Colonic mucosa (tissue), 4 donors: Measurements from ENCODE around the gene MOB3A. TPM values are rescaled to one million over a fixed set of nuclear protein-coding genes. Genes with fewer than 3 reads are reported as not detected.

ENCODE experiments used
- DNase-seq: peaks from one replicate; pipeline ENCODE4 v3.0.0-alpha.2; 2020
- H3K27ac ChIP-seq: fragments of 200-600 bp; one replicate; pipeline ENCODE4 v1.8.0; 2021
- H3K27me3 ChIP-seq: fragments of 200-600 bp; one replicate; pipeline ENCODE4 v1.8.0; 2021
- H3K36me3 ChIP-seq: fragments of 200-600 bp; one replicate; pipeline ENCODE4 v1.8.0; 2021
- H3K4me1 ChIP-seq: fragments of 200-600 bp; one replicate; pipeline ENCODE4 v1.8.0; 2021; ENCODE audit warnings: mild to moderate bottlenecking
- H3K4me3 ChIP-seq: fragments of 200-600 bp; one replicate; pipeline ENCODE4 v1.8.0; 2021
- H3K9ac ChIP-seq, 2 donors: one replicate each; pipeline ENCODE4 v1.7.0; 2013; ENCODE audit warnings: control low read depth in 2 of 2, low read depth in 2 of 2, low read length in 2 of 2
- H3K9me3 ChIP-seq: fragments of 200-600 bp; one replicate; pipeline ENCODE4 v1.8.0; 2021
- CTCF ChIP-seq: fragments of 200-600 bp; IDR thresholded peaks from one replicate; pipeline ENCODE4 v1.8.0; 2022; ENCODE audit warnings: antibody characterized with exemption, mild to moderate bottlenecking
- intact Hi-C: fragments of 100-400 bp; cut with DNase I; formaldehyde crosslinking; loops from one replicate; pipeline ENCODE4 v1.14.1; 2022
- total RNA-seq, 2 donors: library from RNA; stranded (reverse); fragmentation: NEBNext Ultra II Directional in 1 of 2; extraction: Animal tissue kit (Norgen Biotek cat#: 25700) in 1 of 2; gene quantifications; one replicate each; pipeline ENCODE4 v1.2.1, GENCODE V29; 2021
- donor health status: healthy.
- donor health status: DM: no; HTN: no; CAD: no.
- donor health status: DM: no; HTN: no; CAD: no.

The MOB3A gene
- total RNA-seq, 2 donors from 2014 or later, result 40.0 to 40.5 TPM

GRCh38 chr19:2113439-2114211 lies 17.5 kb upstream of the MOB3A start:
- Histone ChIP-seq H3K36me3 (peaks cover 52% of the 10 kb centered on the region), H3K27me3 (no peaks in the 10 kb centered on the region), H3K4me3 (no peak overlapping the region), H3K27ac (no peak overlapping the region), H3K9me3 (no peaks in the 10 kb centered on the region), H3K9ac (no peak overlapping the region), H3K4me1 (no peaks in the 10 kb centered on the region)
- intact Hi-C loops, result no loop called here
- no peak for DNase-seq
- TF ChIP-seq CTCF, result no peak

GRCh38 chr19:2112516-2113320 lies 16.6 kb upstream of the MOB3A start:
- TF ChIP-seq CTCF, result no peak
- Histone ChIP-seq H3K27me3 (no peaks in the 10 kb centered on the region), H3K4me1 (no peaks in the 10 kb centered on the region), H3K9ac (no peak overlapping the region), H3K27ac (no peak overlapping the region), H3K36me3 (peaks cover 54% of the 10 kb centered on the region), H3K4me3 (no peak overlapping the region), H3K9me3 (no peaks in the 10 kb centered on the region)
- intact Hi-C loops, result no loop called here
- DNase-seq, result no peak

DNA sequence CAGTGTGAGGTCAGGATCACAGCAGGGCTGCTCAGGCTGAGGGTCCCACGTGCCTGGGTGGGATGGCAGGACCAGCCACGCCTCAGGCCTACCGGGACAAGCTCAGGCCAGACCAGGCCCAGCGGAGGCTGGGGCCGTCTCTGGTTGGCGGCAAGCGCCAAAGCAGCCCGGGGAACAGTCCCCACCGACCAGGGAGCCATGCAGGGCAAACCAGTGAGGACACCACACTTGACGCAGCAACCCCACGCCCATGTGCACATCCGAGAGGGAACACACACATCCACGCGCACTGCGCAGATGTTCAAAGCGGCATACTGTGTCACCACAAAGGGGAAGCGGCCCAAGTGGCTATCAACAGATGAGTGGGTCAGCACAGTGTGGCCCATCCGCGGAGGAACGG lies 15.8 kb upstream of the MOB3A start:
- Histone ChIP-seq H3K36me3 (peaks cover 46% of the 10 kb centered on the region), H3K27ac (no peak overlapping the region), H3K9ac (peak overlapping the region in 1 of 2 donors; percentile 7), H3K4me3 (no peak overlapping the region), H3K4me1 (no peaks in the 10 kb centered on the region), H3K9me3 (no peaks in the 10 kb centered on the region), H3K27me3 (no peaks in the 10 kb centered on the region)
- no peak for TF ChIP-seq CTCF
- DNase-seq, result no peak
- intact Hi-C loops, result no loop called here

DNA sequence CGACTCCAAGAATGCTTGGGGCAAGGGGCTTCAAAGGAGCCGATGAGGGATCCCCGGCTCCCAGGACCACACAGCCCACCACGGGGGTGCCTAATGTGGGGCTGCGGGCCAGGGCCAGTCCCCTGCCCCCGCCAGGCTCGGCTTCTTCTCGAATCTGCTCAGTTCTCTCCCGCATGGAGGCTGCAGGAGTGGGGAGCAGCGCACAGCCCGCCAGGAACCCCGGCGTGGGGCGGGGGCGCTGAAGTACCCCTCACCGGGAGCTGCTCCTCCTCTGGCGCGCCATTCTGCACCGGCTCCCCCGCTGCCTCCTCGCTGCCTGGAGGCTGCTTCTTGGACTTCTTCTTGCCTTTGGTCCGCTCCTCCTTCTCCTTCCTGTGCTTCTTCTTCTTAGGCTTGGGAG lies 15.3 kb upstream of the MOB3A start:
- TF ChIP-seq CTCF, result no peak
- peaks cover 42% of the 10 kb centered on the region for H3K36me3 ChIP-seq
- intact Hi-C loops, result no loop called here

DNA sequence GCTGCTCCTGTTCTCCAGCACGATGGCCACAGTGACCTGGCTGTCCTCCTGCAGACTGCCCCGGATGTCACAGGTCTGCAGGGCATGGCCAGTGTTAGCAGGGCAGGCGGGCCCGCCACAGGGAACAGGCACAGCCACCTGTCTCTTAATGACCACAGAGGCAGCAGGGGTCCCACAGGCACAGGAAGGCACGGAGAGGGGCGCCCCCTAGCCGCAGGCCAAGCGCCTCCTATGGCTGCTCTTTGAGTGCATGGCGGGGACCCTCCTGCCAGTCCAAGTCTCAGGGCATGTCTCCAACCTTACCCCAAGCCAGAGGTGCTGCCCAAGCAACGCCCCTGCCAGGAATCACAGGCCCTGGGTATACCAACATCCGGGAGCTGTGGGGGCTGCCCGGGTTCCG lies 14.7 kb upstream of the MOB3A start:
- H3K4me3 ChIP-seq, result no peak overlapping the region
- H3K27me3 ChIP-seq, result no peaks in the 10 kb centered on the region
- no peak for DNase-seq
- no peaks in the 10 kb centered on the region for H3K9me3 ChIP-seq
- TF ChIP-seq CTCF, result no peak
- H3K27ac ChIP-seq, result no peak overlapping the region
- intact Hi-C loops, result no loop called here
- no peak overlapping the region for H3K9ac ChIP-seq
- peaks cover 41% of the 10 kb centered on the region for H3K36me3 ChIP-seq
- no peaks in the 10 kb centered on the region for H3K4me1 ChIP-seq

More for the DNA sequence above, 15.3 kb upstream of the MOB3A start:
- Histone ChIP-seq H3K9me3 (no peaks in the 10 kb centered on the region), H3K4me1 (no peaks in the 10 kb centered on the region), H3K27ac (no peak overlapping the region), H3K9ac (no peak overlapping the region), H3K27me3 (no peaks in the 10 kb centered on the region), H3K4me3 (no peak overlapping the region)
- no peak for DNase-seq
